Left hindlimb (tissue), 1 donor: ENCODE data around the gene MAPKAP1.

Experiments
- DNase-seq: peaks from one replicate; pipeline ENCODE4 v3.0.0-alpha.2; 2018

The MAPKAP1 gene

GRCh38 chr9:125556046-125556721 is 150.8 kb downstream of the MAPKAP1 start:
- DNase-seq = no peak

- no peak for DNase-seq
Measured at GRCh38 chr9:125554726-125555125, 152.3 kb downstream of the MAPKAP1 start.

- no peak for DNase-seq
Measured at GRCh38 chr9:125551781-125552180, 155.2 kb downstream of the MAPKAP1 start.

- peak; percentile 71 for DNase-seq
Measured at GRCh38 chr9:125549891-125550885, 156.8 kb downstream of the MAPKAP1 start.

GRCh38 chr9:125549465-125549871 is 157.5 kb downstream of the MAPKAP1 start:
- peak; percentile 85 for DNase-seq

GRCh38 chr9:125549039-125549438 is 158.0 kb downstream of the MAPKAP1 start:
- no peak for DNase-seq

- no peak for DNase-seq
Measured at GRCh38 chr9:125548141-125548540, 158.9 kb downstream of the MAPKAP1 start.

- DNase-seq = no peak
Measured at GRCh38 chr9:125547368-125547767, 159.6 kb downstream of the MAPKAP1 start.

- no peak for DNase-seq
Measured at GRCh38 chr9:125545845-125546244, 161.2 kb downstream of the MAPKAP1 start.

GRCh38 chr9:125544988-125545651 is 161.9 kb downstream of the MAPKAP1 start:
- peak; percentile 78 for DNase-seq

GRCh38 chr9:125544484-125544883 is 162.5 kb downstream of the MAPKAP1 start:
- DNase-seq = no peak

GRCh38 chr9:125541840-125542243 is 165.2 kb downstream of the MAPKAP1 start:
- no peak for DNase-seq

- DNase-seq = no peak
Measured at GRCh38 chr9:125540497-125540896, 166.5 kb downstream of the MAPKAP1 start.

- no peak for DNase-seq
Measured at GRCh38 chr9:125538092-125538473, 168.9 kb downstream of the MAPKAP1 start.

- DNase-seq = no peak
Measured at GRCh38 chr9:125537442-125538091, 169.4 kb downstream of the MAPKAP1 start.

- DNase-seq = no peak
Measured at GRCh38 chr9:125536776-125537175, 170.2 kb downstream of the MAPKAP1 start.

GRCh38 chr9:125536167-125536772 is 170.7 kb downstream of the MAPKAP1 start:
- DNase-seq = no peak

GRCh38 chr9:125534971-125535701 is 171.9 kb downstream of the MAPKAP1 start:
- no peak for DNase-seq

- no peak for DNase-seq
Measured at GRCh38 chr9:125532812-125533594, 174.0 kb downstream of the MAPKAP1 start.

GRCh38 chr9:125532412-125532811 is 174.6 kb downstream of the MAPKAP1 start:
- DNase-seq = no peak
